Fibroblast of mammary gland (primary cell): ENCODE measurements around the gene STX1B.

ENCODE experiments used
- DNase-seq: peaks from one replicate; pipeline ENCODE4 v3.0.0-alpha.2; 2010; ENCODE audit warnings: low read depth
- H3K4me3 ChIP-seq: 2 replicates; pipeline ENCODE4 v1.5.1; 2011; ENCODE audit warnings: low read depth, mild to moderate bottlenecking, low read length, moderate library complexity; ENCODE audit not compliant: control insufficient read depth
- TF ChIP-seq, protein P1 (sequence below): conservative IDR thresholded peaks from 2 replicates; pipeline ENCODE4 v1.5.1; 2011; ENCODE audit warnings: low read depth, low read length, inconsistent platforms; ENCODE audit not compliant: control insufficient read depth, insufficient read depth

Gene STX1B

GRCh38 chr16:31006589-31006988, 3.8 kb downstream of the STX1B start:
- no peak for DNase-seq
- TF ChIP-seq, protein P1, sequence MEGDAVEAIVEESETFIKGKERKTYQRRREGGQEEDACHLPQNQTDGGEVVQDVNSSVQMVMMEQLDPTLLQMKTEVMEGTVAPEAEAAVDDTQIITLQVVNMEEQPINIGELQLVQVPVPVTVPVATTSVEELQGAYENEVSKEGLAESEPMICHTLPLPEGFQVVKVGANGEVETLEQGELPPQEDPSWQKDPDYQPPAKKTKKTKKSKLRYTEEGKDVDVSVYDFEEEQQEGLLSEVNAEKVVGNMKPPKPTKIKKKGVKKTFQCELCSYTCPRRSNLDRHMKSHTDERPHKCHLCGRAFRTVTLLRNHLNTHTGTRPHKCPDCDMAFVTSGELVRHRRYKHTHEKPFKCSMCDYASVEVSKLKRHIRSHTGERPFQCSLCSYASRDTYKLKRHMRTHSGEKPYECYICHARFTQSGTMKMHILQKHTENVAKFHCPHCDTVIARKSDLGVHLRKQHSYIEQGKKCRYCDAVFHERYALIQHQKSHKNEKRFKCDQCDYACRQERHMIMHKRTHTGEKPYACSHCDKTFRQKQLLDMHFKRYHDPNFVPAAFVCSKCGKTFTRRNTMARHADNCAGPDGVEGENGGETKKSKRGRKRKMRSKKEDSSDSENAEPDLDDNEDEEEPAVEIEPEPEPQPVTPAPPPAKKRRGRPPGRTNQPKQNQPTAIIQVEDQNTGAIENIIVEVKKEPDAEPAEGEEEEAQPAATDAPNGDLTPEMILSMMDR, result no peak
- no peak overlapping the region for H3K4me3 ChIP-seq

GRCh38 chr16:31006086-31006385, 4.4 kb downstream of the STX1B start:
- DNase-seq, result no peak
- TF ChIP-seq, protein P1, result no peak
- no peak overlapping the region for H3K4me3 ChIP-seq

DNA sequence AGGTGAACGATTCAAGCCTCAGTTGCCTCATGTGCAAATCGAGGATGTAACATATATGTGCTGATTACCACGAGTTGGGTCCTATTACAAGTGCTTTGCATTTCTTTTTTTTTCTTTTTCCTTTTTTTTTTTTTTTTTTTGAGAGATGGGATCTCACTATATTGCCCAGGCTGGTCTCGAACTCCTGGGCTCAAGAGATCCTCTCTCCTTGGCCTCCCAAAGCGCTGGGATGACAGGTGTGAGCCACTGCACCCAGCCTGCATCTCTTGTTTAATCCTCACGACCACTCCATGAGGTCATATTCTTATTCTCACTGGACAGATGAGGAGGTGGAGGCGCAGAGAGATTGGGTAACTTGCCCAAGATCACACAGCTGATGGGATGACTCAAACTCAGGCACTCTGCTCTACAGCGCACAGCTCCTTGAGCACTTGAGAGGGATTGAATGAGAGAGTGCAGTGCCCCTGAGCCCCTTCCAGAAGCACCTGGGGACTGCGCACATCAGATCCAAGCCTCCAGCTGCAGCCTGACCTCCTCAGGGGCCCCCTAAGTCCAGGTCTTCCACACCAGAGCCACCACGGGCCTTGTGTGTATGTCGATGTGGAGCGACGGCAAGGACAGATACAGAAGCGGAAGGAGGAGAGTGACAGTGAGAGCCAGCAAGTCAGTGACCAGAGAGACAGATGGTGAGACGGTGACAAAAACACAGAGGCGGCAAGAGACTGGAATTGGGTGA, 4.9 kb downstream of the STX1B start:
- no peak overlapping the region for H3K4me3 ChIP-seq
- peak; percentile 65 for DNase-seq

DNA sequence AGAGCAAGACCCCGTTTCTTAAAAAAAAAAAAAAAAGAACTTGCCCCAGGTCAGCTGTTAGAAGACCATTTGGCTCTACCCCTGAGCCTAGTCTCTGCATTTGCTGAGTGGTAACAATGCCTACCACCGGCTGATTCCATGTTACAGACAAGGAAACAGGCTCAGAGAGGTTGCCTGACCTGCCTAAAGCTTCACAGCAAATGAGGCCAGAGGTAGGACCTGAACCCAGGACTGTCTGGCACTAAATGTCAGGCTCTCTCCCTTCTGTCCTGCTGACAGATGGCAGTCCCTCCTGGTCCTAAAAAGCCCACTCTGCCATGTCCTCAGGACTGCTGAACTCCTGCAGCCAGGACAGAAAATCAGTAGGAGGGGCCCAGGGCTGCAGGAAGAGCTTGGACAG, 5.8 kb downstream of the STX1B start:
- no peak overlapping the region for H3K4me3 ChIP-seq
- no peak for DNase-seq
- TF ChIP-seq, protein P1, result no peak

More for the DNA sequence above, 4.9 kb downstream of the STX1B start:
- TF ChIP-seq, protein P1, result no peak

DNA sequence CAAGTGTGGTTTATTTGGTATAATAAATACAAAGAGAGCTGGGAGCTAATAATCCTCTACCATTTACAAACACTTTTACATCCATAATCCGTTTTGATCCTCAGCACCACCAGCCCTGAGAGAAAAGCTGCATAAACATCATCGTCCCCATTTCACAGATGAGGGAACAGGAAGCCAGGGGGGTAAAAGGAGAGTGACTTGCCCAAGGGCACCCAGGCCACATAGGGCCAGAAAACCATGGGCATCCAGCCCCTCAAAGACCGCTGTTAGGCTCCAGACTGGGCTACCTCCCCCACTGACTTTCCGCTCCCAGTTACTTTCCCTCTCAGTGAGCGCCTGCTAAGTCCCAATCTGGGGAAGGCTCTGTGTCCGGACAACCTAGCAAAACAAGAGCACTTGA, 6.7 kb downstream of the STX1B start:
- TF ChIP-seq, protein P1, result no peak
- H3K4me3 ChIP-seq, result no peak overlapping the region

GRCh38 chr16:31002862-31003341, 7.5 kb downstream of the STX1B start:
- no peak overlapping the region for H3K4me3 ChIP-seq
- no peak for DNase-seq
- TF ChIP-seq, protein P1, result no peak

More for the DNA sequence above, 6.7 kb downstream of the STX1B start:
- DNase-seq, result no peak
